A204.1 (cell line): ENCODE results near the gene PUS1.
"Not testable (repeated sequence)": the region's sequence is repeated elsewhere in the genome, so short reads cannot be mapped to it uniquely, and the experiment has no call there.

Source experiments
- FAIRE-seq: peaks from 2 replicates; lab custom pipeline; 2012; peaks lifted over from hg19 to GRCh38; lab: Jason Lieb, UNC

PUS1 gene

GRCh38 chr12:131928711-131929580 is at the start of gene PUS1:
Gene PUS1 (plus strand): TSS chr12:131929276. CDS start chr12:131929723, 447 bp downstream.
- FAIRE-seq: no peak

- FAIRE-seq: no peak
Measured at GRCh38 chr12:131882804-131883520, 46.1 kb upstream of the PUS1 start.

GRCh38 chr12:131883521-131883900 is 45.6 kb upstream of the PUS1 start:
- FAIRE-seq: no peak

DNA sequence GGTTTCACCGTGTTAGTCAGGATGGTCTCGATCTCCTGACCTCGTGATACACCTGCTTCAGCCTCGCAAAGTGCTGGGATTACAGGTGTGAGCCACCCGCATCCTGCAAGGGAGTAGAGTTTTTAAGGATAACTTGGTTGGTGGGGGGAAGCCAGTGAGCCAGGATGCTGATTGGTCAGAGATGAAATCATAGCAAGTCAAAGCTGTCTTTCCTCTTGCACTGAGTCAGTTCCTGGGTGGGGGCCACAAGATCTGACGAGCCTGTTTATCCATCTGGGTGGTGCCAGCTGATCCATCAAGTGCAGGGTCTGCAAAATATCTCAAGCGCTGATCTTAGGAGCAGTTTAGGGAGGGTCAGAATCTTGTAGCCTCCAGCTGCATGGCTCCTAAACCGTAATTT is 44.0 kb upstream of the PUS1 start:
- FAIRE-seq: not testable (repeated sequence)

- FAIRE-seq: no peak
Measured at GRCh38 chr12:131885543-131886057, 43.5 kb upstream of the PUS1 start.

DNA sequence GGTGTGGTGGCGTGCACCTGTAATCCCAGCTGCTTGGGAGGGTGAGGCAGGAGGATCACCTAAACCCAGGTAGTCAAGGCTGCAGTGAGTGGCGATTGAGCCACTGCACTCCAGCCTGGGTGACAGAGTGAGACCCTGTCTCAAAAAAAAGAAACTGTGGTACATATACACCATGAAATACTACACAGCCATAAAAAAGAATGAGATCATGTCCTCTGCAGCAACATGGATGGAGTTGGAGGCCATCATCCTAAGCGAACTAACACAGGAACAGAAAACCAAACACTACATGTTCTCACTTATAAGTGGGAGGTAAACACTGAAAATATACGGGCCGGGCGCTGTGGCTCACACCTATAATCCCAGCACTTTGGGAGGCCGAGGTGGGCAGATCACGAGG is 37.4 kb upstream of the PUS1 start:
- not testable (repeated sequence) for FAIRE-seq

DNA sequence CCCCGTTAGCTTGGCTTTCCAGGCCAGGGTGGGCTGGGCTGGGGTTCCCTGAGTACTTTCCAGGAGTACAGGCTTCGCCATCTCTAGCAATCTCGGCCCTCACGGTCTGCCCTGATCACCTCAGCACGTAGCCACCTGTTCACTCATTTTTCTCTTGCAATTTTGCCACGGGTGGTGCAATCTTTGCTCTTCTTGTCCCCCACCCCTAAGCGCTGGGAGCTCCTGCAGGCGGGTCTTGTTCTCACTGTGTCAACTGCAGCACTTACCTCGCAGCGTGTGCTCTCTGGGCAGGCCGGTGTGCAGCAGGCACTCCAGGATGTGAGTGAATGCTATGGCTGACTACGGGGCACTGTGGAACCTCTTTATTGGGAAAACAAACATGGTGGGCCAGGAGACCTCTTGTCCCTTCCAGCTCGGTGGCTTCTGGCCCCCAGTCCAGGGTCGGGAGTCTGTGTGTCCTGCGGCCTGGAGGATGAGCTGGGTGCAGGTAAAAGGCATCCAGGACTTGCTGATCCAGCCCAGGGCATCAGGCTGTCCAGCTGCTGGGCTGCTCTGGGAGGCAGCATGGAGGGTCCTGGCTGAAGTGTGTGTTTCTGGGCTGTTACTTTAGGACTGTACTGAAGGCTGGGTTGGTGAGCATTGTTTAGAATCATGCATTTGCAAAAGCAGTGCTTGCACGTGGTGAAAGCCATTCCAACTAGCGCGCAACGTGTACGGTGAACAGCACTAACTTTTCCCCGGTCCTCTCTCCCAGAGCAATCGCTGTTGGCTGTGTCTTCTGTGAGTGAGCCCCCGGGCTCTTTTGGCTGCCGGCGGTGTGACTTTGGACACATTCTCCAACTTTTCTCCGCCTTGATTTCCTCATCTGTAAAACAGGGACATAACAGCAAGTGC is 36.1 kb upstream of the PUS1 start:
- FAIRE-seq: no peak

DNA sequence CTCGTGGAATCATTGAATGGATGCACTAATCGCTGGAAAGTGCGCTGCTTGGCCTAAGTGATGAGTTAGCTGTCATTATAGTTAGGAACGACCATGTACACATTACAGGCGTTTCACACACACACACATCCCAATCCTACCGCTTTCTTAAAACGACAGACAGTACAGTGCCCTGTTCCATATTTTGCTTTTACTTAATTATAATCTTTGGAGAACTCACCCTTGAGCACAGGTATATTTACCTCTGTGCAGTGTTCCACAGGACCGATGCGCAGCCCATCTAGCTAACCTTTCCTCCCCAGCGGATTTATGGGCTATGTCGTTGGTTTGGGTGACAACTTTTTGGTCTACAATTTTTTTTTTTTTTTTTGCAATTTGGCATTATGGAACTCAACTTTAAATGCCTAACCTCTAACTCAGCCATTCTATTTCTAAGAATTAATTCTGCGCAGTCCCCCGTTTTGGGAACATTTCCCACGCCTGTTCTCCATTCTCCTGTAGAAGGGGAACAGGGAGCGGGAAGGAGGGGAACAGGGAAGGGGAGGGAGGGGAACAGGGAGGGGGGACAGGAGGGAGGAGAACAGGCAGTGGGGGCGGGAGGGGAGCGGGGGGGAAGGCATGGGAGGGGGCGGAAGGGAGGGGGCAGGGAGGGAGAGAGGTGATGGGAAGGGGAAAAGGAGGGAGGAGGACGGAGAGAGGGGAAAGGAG is 35.3 kb upstream of the PUS1 start:
- FAIRE-seq: no peak

GRCh38 chr12:131894313-131894860 is 34.7 kb upstream of the PUS1 start, which contains the start of gene ULK1:
Gene ULK1 (plus strand): TSS chr12:131894622. CDS start chr12:131895002, 380 bp downstream.
- FAIRE-seq: no peak

DNA sequence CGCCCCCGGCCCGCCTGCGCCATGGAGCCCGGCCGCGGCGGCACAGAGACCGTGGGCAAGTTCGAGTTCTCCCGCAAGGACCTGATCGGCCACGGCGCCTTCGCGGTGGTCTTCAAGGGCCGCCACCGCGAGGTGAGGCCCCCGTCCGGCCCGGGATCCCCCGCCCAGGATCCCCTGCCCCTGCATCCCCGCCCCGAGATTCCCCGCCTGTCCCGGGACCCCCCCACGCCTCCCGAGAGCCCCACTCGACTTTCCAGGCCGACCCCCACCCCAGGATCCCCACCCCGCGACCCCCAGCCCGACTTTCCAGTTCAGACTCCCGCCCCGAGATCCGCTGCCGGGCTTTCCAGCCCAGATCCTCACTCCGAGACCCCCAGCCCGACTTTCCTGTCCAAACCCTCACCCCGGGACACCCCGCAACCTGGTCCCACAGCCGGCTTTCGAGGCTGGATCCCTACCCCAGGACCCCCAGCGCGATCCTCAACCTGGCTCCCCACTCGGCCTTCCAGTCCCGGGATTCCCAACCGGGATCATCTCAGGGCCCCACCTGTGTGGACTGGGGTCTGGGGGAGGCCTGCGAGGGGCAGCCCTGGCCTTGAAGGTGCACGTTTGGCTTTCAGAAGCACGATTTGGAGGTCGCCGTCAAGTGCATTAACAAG is 34.0 kb upstream of the PUS1 start:
- FAIRE-seq: no peak

DNA sequence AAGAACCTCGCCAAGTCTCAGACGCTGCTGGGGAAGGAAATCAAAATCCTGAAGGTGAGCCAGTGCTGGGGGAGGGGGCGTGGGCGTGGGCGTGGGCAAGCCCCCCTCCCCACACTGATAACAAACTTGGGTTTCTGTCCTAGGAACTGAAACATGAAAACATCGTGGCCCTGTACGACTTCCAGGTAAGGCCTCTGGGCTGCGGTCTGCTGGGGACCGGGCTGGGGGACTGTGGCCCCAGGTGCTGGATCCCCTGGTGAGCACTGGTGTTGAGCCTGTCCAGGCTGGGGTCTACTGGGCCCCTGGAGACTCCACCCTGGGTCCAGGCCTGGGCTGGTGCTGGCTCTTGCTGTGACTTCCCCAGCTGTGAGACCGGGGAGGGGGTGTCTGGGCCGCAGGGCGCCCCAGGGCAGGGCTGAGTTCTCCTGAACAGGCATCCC is 33.4 kb upstream of the PUS1 start:
- no peak for FAIRE-seq

DNA sequence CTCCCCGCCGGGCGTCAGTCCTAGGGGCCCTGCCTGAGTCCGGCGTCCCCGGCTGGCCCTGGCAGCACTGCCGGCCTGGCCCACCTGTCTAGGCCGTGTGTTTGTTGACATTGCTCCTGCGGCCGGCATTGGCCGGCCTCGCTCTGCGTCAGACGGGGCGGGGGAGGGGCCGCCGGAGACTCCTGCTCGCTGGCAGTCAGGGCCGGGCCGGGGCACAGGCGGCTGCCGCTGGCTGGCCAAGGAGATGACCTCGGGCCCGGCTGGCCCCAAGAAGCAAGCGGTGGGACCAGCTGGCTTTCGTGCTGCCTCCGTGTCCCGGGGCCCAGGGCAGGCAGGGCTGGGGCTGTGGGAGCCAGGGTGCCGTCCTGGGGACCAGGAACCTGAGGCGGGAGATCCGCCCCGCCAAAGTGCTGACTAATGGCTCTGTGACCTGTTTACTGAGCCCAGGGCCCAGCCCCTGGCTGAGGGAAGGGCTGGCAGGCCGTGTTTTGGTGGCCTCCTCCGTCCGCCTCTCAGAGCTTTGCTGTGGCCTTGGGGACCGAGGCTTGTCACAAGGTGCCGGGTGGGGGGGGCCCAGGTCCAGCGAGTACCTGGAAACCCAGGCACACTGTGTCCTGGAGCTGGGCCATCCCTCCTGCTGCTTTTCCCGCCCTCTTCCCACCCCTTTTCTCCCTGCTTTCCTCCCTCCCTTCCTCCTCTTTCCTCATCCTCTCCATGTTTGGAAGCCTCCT is 32.8 kb upstream of the PUS1 start:
- no peak for FAIRE-seq

GRCh38 chr12:131896811-131897270 is 32.2 kb upstream of the PUS1 start:
- no peak for FAIRE-seq

GRCh38 chr12:131897276-131897675 is 31.8 kb upstream of the PUS1 start:
- no peak for FAIRE-seq

DNA sequence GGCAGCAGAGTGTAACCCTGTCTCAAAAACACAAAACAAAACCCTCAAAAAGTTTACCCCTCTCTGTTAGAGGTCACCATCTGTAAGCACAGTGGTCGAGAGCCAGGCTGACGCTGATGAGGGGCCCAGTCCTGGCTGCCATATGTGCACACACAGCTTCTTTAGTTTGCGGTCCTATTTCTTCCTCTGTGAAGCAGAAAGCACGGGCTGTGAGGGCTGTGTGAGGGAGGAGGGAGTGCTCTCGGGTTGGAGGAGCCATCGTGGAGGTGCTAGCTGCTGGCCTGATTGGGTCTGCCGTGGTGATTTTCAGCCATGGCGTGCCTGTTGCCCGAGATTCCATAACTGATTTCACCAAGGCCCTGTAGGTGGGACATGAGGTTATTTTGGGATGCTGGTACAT is 31.2 kb upstream of the PUS1 start:
- FAIRE-seq: no peak

DNA sequence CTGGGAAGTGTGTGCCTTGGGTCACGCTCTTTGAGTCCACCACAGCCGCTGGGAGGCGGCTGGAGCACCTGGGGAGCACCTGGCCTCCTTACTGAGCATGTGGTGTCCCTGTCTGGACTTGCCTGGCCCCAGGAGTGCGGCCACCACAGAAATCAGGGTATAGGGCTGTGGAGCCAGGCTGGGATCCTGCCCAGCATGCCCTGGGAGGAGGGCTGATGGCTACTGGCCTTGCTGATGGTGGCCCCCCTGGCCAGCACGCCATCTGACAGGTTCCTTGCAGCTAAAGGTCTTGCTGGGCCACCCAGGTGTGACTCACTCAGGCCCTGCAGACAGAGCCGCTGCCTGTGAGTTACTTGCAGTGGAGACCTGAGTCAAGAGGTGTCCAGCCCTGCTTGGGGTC is 28.7 kb upstream of the PUS1 start:
- FAIRE-seq: no peak

DNA sequence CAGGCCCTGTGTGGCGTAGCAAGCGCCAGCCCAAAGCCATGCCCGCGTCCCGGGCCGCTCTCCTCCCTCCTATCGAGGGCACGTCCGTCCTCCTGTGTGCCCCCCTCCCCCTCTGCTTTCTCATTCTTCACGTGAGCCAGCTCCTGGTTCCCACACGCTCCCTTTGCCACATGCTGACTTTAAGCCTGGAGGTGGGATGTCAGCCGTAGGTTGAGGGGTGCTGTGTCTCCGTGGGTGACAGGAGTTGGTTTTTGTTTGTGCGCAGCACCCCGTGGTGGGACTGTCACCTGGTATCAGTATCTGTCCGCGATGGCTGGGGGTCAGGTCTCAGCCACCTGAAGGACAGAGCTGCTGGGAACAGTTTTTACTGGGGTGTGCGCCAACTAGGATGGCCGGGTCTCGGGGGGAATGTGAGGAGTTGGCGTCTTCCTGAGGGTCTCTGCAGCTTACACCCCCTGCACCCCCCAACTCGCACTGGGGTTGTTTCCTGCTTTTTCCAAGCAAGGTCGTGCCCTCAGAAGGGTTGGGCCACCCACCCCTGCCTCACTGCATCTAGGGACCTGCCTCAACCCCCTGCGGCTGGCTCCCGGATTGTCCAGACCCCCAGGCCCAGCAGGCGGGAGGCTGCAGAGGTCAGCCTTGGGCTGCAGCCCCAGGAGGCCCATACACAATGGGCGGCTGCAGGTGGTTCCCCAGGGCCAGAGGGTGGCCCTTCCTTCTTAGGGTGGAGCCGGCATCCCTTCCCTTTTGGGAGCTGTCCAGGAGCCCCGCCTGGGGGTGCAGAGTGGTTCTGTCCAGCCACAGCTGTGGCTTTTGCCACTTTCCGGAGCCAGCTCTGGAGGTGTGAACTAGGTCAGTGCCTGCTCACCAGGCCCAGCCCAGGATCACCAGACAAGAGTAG is 27.4 kb upstream of the PUS1 start:
- FAIRE-seq: no peak

- no peak for FAIRE-seq
Measured at GRCh38 chr12:131902332-131903241, 26.5 kb upstream of the PUS1 start.
